Activated CD4-positive, alpha-beta T cell treated with anti-CD3 and anti-CD28 coated beads, Interleukin-2, Interleukin-4, amounts not matched to agents 100 ng/mL and 50 ng/mL, durations not matched to agents 16 hours and 8 hours (primary cell): Measurements from ENCODE around the gene MYRIP.
"Not testable (repeated sequence)": the region's sequence is repeated elsewhere in the genome, so short reads cannot be mapped to it uniquely, and the experiment has no call there.

ENCODE experiments used
- DNase-seq: peaks from one replicate; pipeline ENCODE4 v3.0.0-alpha.2; 2020; ENCODE audit warnings: low spot score

MYRIP gene

DNA sequence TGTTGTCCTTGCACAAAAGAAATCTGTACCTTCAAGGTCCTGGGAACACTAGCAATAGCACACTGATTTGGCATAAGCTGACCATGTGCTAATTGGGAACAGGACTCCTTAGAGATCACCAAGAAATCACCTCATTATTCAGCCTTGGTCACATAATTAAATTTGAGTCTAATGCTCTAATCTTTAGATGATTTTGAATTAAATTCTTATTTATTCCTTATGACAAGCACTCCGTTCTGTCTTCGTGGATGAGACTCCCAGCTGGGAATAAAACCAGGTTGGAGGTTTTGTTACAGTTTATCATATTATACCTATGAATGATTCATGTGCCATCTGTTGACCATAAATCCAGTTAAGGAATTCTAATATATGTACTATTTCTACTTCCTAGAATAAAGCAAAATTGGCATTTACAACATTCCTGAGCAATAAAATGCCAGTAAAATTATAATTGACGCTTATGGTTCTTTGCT lies 162.2 kb downstream of the MYRIP start:
- DNase-seq, result no peak

DNA sequence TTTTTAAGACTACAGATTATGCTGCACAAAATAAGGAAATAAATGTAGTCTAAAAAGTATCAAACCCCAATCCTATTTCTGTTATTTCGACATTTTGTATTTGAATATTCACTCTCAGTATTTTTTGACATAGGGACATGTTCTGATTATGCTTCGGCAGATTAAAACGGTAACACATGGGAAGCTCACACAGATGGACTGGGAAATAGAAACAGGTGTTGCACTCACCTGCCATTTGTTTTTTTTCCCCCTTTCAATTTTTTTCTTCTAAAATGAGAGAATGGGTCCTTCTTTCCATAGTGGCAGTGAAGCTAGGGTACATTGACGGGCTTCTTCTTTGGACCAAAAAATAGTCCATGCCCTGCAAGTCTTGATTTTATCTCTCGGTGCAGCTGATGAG lies 163.1 kb downstream of the MYRIP start:
- DNase-seq, result no peak

DNA sequence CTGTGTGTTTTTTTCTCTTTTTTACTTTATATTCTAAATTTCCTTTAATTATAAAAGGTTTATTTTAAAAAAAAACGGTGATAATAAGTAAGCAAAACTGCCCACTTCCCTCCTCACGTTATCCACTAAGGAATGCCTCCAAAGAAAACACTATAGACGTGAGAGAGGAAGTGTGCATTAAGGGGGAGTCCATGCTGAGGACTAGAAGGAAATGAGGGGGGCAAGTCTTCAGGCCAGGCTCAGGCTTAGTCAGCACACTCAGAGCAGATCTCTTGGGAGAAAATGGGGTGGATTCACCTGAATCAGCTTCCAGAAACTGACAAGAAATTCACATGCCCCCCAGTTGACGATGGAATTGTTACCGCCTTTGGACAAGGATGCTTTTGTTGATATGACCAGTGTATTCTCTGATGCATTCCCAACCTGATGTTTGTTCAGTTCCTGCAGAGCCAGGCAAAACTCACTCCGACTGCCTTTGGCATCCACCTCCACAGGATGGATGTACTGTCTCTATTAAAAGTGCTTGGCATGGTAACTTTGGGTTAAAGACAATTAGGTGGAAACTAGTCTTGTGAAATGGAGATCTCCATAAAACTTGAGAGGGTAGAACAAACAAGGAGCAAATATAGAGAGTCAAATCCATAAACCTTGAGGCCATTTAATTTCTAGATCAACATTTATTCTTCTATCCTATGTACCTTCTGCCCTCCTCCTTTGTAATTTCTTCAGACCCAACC lies 167.8 kb downstream of the MYRIP start:
- no peak for DNase-seq

DNA sequence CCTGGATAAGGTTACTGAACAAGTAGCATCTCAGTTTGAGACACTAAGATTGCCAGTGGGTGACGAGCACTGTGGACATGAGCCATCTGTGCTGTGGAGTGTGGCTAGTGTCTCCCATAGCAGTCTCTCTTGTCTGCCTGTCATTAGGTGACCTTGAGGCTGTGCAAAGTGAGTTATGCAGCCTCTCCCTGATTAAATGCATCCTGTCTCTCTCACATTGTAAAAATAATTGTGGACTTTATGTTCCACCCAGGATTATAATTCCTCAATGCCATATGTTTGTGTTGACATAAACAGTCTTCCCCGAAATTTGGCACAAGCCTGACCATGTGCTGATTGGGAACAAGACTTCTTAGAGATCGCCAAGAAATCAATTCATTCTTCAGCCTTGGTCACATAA lies 168.9 kb downstream of the MYRIP start:
- no peak for DNase-seq

DNA sequence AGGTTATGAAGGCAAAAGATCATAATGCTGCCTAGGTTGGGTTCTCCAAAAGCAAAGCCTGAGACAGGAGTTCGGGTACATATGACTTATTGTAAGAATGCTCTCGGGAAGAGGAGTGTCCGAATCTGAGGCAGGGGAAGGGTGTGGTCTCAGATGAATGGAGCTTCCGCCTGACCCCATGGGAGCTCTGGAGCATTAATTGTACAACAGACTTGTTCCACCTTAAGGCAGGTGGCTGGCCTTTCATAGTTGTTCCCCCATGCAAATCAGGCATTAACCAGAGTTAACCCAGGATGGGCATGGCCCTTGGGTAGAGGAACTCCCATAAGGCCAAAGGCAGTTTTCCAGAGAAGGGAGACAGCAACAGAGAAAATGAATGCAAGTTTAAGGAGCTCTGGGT lies 170.6 kb downstream of the MYRIP start:
- DNase-seq, result no peak

DNA sequence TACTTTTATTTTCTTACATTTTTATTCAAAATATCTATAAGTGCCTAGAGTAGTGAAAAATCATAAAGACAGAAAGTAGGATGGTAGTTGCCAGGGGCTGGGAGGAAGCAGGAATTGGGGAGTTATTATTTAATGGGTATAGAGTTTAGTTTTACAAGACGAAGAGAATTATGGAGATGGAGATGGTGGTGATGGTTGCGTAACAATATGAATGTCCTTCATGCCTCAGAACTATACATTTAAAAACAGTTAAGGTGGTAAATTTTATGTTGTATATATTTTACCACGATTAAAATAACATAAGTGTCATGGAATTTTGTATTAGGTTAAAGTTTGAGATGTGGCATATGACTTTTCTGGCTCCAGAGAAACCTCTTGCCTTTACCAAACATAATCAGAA lies 171.4 kb downstream of the MYRIP start:
- DNase-seq, result no peak

DNA sequence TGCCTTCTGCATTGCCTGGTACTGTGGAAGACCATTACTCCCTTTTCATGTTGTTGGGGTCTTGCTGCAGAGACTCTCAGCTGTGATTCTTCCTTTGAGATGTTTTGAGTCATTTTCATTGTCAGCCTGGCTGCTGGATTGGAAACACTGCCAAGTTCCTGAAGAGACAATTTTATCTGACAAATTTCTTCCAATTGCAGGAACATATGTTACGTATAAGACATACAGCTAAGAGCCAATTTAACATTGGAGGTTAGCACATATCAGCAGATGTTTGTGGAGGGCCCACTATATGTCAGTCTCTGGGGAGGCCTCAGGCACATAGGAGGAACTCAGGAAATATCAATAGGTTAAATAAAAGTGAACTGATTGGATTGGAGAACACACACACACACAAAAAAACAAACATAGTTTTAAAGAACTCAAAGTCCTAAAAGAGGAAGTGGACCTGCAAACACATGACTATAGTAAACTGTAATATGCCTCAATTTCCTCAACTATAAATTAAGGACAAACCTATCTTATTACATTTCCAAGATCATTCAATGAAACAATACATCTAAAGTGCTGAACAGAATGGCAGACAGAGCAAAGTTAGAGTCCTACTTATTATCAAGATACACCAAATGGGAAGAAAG lies 172.3 kb downstream of the MYRIP start:
- DNase-seq, result no peak

DNA sequence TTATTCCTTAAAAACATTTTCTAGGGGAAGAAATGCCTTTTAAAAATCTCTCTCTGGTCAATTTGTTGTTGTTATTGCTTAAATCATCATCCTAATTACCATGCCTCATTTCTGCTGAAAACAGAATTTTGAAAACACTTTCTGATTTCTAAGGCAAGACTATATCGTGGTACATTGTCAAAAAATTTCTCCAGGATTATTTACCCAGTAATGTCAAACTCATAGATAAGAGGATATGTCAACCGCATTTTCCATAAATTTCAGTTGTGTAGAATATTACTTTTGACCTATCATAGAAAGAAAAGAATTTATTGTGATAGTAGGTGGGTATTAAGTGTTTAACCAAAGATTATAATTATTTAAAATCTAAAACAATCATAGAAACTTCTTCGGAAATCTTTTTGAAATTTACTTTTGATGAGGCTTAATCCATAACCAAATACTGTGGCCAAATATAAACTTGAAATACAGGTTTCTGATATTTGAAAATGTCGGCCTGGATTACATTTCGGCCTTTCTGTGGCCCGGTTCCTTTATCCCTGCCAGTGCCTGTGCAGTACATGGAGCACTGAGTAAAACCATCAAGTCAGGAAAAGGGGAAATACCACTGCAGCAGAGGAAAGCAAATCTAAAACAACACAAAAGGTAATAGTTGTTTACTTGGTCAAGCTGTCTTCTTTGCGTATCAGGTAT lies 173.4 kb downstream of the MYRIP start:
- DNase-seq, result no peak

DNA sequence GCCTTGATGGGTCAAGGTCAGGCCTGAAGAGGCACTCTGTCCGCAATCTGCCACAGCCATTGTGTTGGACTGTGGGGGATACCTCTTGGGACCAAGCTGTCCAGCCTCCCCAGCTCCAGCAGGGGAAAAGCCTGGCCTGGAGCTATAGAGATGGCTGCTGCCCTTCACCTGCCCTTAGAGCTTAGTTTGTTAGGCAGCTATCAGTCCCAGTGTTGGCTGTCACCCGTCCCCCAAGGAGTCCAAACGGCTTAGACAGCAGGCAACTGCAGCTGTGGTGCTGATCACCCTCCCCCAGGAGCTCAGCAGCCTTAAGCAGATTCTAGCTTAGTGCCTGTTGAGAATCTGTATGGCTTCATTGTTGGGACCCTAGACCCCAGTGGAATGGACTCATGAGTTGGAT lies 180.3 kb downstream of the MYRIP start:
- no peak for DNase-seq

DNA sequence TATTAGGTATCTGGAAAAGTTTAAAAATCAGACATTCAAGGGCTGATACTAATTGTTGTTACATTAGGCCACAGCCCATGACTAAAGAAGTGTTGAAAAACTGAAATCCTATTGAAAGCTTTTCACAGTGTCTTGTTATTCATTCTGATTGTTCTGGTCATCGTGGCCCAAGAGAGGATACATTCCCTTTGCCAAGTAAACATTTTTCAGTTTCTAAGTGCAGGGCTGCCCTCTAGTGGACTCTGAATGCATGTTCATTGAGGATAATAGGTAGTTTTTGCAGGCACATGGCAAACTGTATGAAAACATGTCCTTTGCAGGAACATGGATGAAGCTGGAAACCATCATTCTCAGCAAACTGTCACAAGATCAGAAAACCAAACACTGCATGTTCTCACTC lies 181.1 kb downstream of the MYRIP start:
- DNase-seq, result peak; percentile 42

DNA sequence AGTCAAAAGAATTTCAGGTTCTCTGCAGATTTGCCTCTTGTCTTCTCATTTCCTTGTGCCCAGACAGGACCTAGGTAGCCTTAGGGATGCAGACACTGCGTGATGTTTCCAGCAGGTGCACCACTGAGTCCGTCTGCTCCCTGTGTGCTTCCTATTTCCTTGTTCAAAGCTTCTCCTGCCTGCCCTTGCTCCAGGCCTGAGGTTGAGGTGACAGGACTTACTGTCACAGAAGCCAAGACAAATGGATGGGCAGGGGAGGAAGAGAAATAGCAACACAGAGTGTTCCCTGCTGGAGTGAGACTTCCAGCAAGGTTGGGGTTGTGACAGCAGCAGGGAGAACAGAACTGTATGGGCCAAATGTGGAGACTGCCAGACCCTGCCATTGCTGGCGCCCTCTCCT lies 199.4 kb downstream of the MYRIP start:
- DNase-seq, result no peak

DNA sequence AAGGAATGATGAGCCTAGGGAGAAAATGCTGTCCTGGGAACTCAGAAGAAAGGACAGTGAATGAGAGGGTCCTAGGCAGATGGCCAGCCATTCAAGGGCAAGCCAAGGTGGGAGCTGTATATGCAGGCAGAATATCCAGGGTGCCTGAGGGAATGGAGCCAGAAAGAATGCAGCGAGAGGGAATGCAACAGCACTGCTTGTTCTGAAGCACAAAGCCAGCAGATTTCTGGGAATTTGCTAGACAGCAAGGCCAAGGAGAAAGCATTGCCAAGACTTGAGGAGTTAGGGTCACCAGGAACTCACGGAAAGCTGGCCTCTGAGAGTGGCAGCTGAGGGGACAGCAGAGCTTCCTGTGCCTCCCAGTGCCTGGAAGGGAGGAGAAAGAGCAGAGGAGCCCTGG lies 200.6 kb downstream of the MYRIP start:
- no peak for DNase-seq

DNA sequence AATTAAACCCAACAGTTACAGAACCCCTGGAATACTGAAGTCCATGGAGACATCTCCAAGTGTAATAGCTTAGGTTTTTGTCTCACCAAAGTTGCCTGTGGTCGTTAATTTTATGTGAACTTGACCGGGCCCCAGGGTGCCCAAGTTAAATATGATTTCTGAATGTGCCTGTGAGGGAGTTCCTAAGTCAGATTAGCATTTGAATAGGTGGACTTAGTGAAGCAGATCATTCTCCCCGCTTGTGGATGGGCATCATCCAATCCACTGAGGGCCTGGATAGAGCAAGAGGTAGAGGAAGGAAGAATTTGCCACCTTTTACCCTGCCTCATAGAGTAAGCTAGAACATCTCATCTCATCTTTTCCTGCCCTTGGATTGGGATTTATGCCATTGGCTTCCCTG lies 203.0 kb downstream of the MYRIP start:
- DNase-seq, result no peak

DNA sequence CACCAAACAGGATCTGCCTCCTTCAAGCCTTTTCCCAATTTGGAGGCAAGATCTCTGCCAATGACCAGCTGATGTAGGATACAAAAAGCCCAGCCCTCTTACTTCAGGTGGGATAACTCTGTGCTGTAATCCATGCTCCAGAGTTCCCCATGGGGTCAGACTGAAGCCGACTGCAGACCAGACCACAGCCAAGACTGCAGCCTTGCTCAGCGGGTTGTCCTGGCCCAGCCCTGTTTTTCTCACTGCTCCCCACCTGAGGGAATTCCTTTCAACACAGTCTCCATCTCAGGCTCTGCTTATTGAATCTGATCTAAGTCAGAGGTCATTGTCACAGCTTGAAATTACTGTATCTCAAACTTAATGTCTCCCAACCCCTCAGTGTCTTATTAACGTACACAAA lies 207.0 kb downstream of the MYRIP start:
- no peak for DNase-seq

DNA sequence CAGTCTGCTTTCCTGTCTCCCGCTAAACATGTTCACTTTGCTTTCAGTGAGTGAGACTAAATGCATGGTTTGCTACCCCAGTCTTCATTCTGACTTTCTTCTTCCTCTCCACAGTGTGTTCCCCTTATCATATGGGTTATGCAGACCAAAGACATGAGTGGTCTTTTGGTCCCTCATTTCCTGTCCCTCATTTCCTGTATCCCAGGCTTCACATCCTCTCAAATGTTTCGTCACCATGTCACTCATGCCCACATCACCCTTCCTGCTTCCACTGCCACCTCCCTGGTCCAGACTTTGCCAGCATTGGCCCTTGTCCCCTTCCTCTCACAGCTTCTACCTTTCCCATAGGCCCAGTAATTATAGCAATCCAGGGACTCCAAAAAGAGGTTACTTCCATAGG lies 209.0 kb downstream of the MYRIP start:
- DNase-seq, result no peak

DNA sequence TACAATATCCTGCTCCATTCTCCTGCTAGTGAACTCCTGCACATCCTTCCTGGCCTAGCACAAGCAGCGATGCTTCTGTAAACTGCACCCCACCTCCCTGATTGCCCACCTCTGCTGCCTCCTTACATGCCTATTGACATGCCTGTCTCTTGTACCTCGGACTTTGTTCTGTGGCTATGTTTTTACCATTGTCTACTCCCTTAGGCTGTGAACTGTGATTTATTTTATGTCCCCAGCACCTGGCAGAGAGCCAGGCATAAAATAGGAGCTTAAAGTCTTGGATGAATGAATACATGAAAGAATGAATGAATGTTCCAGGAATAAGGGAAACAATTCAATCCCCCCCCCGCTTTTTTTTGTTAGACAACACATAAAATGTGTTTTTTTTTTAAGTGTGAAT lies 210.0 kb downstream of the MYRIP start:
- no peak for DNase-seq

DNA sequence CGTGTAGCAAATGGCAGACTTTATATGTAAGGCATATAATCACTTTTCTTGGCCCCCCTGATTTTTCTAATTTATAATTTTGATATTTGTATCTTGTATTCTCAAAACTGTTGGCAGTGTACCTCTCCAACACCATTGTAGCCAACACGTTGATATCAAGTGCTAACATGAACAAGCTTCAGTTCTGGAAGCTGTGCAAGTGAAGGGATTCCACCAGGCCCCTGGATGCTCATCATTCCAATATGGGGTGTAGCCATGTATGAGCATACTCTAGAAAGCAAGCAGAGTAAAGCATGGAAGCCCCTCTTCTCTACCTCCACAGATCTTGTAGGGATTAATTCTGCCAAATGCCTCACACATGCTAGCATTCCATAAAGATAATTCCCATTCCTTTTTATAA lies 211.3 kb downstream of the MYRIP start:
- DNase-seq, result no peak

DNA sequence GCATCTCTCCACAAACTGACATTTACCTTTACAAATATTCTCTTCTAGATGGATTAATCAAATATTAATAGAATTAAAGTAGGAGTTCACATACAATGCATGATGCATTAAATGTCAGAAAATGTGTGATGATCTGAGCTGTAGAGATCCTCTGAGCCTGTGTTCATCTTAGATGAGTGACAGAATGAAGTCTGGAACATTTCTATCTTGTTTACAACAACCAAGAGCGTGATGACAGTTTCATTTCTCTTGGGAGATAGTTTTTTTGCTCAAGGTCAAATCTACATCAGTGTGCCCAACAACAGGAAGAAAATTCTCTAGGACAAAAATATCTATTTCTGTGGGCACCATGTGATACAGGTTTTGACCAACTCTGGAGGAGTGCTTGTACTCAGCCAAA lies 211.9 kb downstream of the MYRIP start:
- no peak for DNase-seq

DNA sequence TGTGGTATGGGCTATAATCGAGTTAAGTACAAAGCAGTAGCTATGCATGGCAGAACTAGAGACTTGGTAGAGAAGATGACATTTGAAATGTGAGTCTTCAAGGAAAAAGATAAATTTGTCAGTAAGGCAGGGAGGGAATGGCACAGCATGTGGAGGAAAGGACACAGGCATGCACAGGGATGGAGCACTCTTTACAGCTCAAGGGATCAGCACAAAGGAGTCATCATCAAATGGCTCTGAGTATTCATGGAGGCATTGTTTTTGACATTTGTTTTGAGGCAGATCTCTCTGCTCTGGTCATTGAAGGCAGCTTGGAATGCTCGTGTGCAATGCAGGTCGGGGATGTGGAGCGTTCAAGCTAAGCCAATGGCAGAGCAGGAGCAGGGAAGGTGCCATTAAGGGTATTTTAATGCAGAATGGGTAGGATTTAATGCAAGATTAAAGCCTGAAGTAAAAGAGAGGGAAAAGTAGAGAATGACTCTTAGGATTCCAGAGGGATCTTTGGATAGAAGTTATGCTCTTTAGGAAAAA lies 213.0 kb downstream of the MYRIP start:
- DNase-seq, result no peak

DNA sequence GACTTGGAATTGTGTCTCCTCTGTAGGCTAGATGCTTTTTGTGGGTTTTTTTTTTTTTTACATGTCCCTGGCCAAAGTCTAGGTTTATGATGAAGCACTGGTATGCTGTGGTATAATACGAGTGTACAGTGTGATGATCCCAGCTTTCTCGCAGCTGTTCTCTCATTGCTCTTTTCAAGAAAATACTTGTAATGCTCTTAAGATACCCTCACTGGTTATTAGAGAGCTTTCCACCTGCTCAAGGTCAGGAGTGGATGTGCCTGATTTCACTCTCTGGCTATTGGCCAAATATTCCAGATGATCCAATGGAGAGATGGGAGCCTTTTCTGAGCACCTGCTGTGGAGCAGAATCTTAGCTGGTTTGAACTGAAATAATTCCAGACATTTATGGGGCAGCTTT lies 215.1 kb downstream of the MYRIP start:
- no peak for DNase-seq

DNA sequence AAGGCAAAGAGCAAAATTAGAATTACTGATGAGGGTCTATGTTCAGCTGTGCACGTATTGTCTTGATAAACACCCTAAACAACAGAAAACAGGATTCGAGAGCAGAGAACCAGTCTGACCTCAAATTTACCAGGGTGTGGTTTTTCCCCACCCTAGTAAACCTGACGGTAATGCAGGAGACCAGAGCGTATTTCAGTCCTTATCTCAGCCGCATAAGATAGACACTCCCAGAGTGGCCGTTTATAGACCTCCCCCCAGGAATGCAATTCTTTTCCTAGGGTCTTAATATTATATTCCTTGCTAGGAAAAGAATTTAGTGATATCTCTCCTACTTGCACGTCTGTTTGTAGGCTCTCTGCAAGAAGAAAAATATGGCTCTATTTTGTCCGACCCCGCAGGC lies 216.5 kb downstream of the MYRIP start:
- DNase-seq, result not testable (repeated sequence)

DNA sequence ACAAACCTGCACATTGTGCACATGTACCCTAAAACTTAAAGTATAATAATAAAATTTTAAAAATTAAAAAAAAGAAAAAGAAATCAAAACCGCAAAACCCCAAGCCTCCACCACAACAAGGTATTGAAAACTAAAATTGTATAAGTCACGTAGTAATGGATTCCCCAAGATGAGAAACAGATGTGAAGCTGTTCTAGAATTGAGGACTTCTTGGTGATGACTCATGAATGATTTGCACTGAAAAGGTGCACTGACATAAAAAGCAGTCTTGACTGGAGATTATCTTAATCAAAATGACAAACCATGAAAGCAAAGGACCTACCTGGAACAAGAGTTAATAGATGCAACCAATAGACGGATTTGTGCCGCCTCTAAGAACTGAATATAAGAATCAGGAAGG lies 225.8 kb downstream of the MYRIP start:
- no peak for DNase-seq

DNA sequence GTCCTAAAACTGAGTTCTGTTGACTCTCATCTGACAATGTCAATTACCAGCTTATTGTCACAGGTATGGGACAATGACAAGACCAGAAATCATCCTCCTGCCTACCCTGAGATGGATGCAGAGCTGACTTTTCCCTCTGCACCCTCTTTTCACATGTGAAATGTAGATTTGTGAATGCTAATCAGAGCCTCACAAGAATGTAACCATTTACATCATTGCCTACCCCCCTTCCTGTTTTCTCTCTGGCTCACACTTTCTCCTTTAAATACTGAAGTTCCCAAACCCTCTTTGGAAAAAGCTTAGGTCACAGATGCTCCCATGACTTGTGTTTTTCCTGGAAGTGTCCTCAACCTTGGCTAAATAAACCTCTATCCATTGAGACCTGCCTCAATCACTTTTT lies 228.2 kb downstream of the MYRIP start:
- DNase-seq, result no peak
